Measurements from ENCODE around the gene TRA2A. TPM values are rescaled to one million over a fixed set of nuclear protein-coding genes. Genes with fewer than 3 reads are reported as not detected.
A peak's percentile ranks its signal among the peaks of the same experiment; 100 is the strongest.
"Not testable (repeated sequence)": the region's sequence is repeated elsewhere in the genome, so short reads cannot be mapped to it uniquely, and the experiment has no call there.

The TRA2A gene
- total RNA-seq, 2 experiments from 2014 or later, result 108 to 113 TPM

DNA sequence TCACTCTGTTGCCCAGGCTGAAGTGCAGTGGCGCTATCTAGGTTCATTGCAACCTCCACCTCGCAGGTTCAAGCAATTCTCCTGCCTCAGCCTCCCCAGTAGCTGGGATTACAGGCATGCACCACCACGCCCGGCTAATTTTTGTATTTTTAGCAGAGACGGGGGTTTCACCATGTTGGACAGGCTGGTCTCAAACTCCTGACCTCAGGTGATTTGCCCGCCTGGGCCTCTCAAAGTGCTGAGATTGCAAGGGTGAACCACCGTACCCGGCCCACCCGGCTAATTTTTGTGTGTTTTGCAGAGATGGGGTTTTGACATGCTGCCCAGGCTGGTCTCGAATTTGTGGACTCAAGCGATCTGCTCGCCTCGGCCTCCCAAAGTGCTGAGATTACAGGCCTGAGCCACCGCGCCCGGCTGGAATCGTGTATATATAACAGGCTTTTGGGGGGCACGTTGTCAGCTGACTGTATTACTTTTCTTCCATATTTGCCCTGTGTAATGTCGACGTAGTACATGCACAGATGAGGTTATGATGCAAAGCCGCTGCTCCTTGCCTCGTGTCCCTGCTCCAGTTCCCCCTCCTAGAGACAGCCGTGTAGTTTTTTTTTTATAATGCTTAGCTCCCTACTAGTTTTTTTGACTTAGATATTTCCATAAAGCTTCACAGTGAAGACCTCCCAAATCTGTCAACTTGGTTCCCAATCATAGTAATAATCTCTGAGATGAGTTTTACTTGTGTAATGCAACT lies 883 bp upstream of the TRA2A start:
- no peak for ATAC-seq
- peaks cover 33% of the 10 kb centered on the region for H3K36me3 Mint-ChIP-seq (ENCODE audit: low read depth)
- peak overlapping the region; percentile 100 for H3K27ac Mint-ChIP-seq
- H3K4me1 Mint-ChIP-seq (ENCODE audit: low read depth), result peaks cover 36% of the 10 kb centered on the region
- POLR2A ChIA-PET, result interaction anchor here (0.8 kb wide), 1 partner anchor 8 kb away, joined by 3 read pairs; no protein-coding TSS in a partner anchor
- peak overlapping the region; percentile 100 for H3K4me3 Mint-ChIP-seq
- CTCF ChIA-PET, result interaction anchor here (1.0 to 1.3 kb wide), 2 partner anchors 12 to 14 kb away, joined by 6 to 12 read pairs; no protein-coding TSS in a partner anchor
- H3K27me3 Mint-ChIP-seq (ENCODE audit: low read depth), result no peaks in the 10 kb centered on the region
- no peaks in the 10 kb centered on the region for H3K9me3 Mint-ChIP-seq (ENCODE audit: insufficient read depth)
- DNase-seq, result no peak

DNA sequence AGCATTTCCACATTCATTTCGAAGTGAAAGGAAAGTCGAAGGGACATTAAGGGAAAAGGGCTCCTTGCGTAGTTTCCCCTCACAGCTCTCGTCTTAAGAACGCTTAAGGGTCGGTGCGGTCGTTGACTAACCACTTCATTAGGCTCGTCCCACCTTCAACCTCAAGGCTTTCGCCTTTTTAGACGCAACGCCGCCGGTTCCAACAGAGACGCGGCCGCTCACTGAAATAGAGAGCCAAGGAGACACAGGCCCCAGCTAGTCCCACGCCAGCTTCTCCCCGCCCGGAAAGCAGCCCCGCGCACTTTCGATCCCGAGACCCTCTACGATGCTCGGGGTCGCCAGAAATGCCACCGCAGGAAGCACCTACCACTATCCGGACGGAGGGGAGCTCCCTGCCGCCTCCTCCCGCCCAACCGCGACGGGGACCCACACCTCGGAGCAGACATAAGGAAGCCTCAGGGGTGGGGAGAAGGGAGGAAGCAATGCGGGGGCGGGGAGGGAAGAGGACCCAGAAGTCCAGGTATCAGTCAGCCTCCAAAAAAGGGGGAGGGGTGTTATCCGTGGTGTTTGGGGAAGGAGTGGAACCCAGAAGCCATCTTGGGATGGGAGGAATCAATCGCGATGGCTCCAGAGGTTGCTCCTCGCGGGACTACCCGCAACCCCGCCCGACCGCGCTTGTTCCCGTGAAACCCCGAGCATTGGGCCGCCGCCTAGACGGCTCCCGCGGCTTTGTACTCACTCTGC lies 559 bp downstream of the TRA2A start:
- ATAC-seq (peak; percentile 59), DNase-seq (peak; percentile 61)
- H3K27me3 Mint-ChIP-seq (ENCODE audit: low read depth), result no peaks in the 10 kb centered on the region
- H3K36me3 Mint-ChIP-seq (ENCODE audit: low read depth), result peaks cover 38% of the 10 kb centered on the region
- CTCF ChIA-PET, result interaction anchor here (0.7 to 1.7 kb wide), 5 partner anchors 9 to 258 kb away, joined by 3 to 12 read pairs (median 4); no protein-coding TSS in a partner anchor
- H3K27ac Mint-ChIP-seq, result peak overlapping the region; percentile 100
- POLR2A ChIA-PET, result interaction anchor here (0.7 to 1.6 kb wide), 13 partner anchors 9 to 1041 kb away, joined by 3 to 29 read pairs (median 3); no protein-coding TSS in a partner anchor
- H3K9me3 Mint-ChIP-seq (ENCODE audit: insufficient read depth), result no peaks in the 10 kb centered on the region
- H3K4me1 Mint-ChIP-seq (ENCODE audit: low read depth), result peaks cover 49% of the 10 kb centered on the region
- peak overlapping the region; percentile 100 for H3K4me3 Mint-ChIP-seq

DNA sequence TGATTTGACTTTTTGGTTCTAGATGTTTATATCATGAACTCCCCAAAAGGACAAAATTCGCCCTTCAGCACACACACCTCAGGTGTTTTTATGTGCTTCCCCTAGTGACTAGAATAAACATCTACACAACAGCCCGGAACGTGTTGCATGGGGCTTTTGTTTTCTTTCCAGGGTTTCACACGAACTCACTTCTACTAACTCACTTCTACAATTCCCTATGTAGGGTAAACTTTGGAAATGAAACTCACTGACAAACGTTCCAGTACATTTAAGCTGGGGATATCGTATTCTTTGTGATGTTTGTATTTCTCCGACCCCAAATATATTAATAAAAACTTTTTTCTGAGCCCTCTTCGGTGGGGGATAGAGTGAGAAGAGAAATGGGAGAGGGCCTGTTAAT lies 1.4 kb downstream of the TRA2A start:
- Mint-ChIP-seq H3K4me1 (ENCODE audit: low read depth) (peaks cover 54% of the 10 kb centered on the region), H3K9me3 (ENCODE audit: insufficient read depth) (no peaks in the 10 kb centered on the region), H3K27ac (peak overlapping the region; percentile 100), H3K4me3 (peak overlapping the region; percentile 100), H3K27me3 (ENCODE audit: low read depth) (no peaks in the 10 kb centered on the region), H3K36me3 (ENCODE audit: low read depth) (peaks cover 38% of the 10 kb centered on the region)
- DNase-seq, result peak; percentile 61
- CTCF ChIA-PET, result interaction anchor here (0.7 to 1.7 kb wide), 5 partner anchors 10 to 257 kb away, joined by 3 to 12 read pairs (median 4); no protein-coding TSS in a partner anchor
- ATAC-seq, result peak; percentile 37
- POLR2A ChIA-PET, result interaction anchor here (0.7 to 1.6 kb wide), 8 partner anchors 10 to 1042 kb away, joined by 3 to 29 read pairs (median 4); no protein-coding TSS in a partner anchor

DNA sequence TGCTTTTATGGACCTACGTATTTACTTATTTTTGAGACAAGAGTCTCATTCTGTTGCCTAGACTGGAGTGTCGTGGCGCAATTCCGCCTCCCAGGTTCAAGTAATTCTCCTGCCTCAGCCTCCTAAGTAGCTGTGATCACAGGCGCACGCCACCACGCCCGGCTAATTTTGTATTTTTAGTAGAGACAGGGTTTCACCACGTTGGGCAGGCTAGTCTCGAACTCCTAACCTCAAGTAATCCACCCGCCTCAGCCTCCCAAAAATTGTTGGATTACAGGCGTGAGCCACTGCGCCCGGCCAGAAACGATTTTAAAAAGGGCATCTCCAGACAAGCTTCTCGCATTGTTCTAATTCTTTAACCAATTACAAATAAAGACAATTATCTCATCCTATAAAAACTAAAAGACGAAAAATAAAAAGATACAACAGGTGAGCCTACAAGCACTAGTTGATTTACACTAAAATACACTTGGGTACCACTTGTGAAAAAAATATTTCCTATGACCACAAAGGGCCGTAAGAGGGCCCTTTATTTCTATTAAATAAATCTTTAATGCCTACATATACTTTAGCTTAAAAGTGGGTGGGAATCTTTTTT lies 2.4 kb downstream of the TRA2A start:
- no peaks in the 10 kb centered on the region for H3K27me3 Mint-ChIP-seq (ENCODE audit: low read depth)
- DNase-seq (no peak), ATAC-seq (no peak)
- H3K4me1 Mint-ChIP-seq (ENCODE audit: low read depth), result peaks cover 63% of the 10 kb centered on the region
- ChIA-PET POLR2A (interaction anchor here (0.7 to 1.2 kb wide), 4 partner anchors 10 to 171 kb away, joined by 3 read pairs; no protein-coding TSS in a partner anchor), CTCF (interaction anchor here (0.8 to 2.8 kb wide), 7 partner anchors 9 to 256 kb away, joined by 3 to 12 read pairs (median 5); no protein-coding TSS in a partner anchor)
- H3K36me3 Mint-ChIP-seq (ENCODE audit: low read depth), result peaks cover 42% of the 10 kb centered on the region
- peak overlapping the region; percentile 100 for H3K4me3 Mint-ChIP-seq
- H3K9me3 Mint-ChIP-seq (ENCODE audit: insufficient read depth), result no peaks in the 10 kb centered on the region
- no peak overlapping the region for H3K27ac Mint-ChIP-seq

DNA sequence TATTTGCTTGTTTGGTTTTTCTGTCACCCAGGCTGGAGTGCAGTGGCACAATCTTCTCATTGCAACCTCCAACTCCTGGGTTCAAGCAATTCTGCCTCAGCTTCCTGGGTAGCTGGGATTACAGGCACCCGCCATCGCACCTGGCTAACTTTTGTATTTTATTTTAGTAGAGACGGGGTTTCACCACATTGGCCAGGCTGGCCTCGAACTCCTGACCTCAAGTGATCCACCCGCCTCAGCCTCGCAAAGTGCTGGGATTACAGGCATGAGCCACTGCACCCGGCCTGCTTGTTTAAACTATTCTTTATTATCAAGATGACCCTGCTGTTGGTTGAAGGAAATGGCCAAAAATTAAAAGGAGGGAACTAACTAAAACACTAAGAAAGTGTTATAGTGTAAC lies 6.2 kb downstream of the TRA2A start:
- not testable (repeated sequence) for H3K27ac Mint-ChIP-seq; DNase-seq; H3K4me3 Mint-ChIP-seq; H3K9me3 Mint-ChIP-seq (ENCODE audit: insufficient read depth); ATAC-seq; H3K27me3 Mint-ChIP-seq (ENCODE audit: low read depth)
- Mint-ChIP-seq H3K36me3 (ENCODE audit: low read depth) (peaks cover 52% of the 10 kb centered on the region), H3K4me1 (ENCODE audit: low read depth) (peaks cover 69% of the 10 kb centered on the region)
- POLR2A ChIA-PET, result interaction anchor here (0.6 kb wide), 1 partner anchor 508 kb away, joined by 3 read pairs; no protein-coding TSS in a partner anchor
- CTCF ChIA-PET, result interaction anchor here (0.7 to 3.6 kb wide), 4 partner anchors 14 to 252 kb away, joined by 5 to 22 read pairs (median 14); no protein-coding TSS in a partner anchor

DNA sequence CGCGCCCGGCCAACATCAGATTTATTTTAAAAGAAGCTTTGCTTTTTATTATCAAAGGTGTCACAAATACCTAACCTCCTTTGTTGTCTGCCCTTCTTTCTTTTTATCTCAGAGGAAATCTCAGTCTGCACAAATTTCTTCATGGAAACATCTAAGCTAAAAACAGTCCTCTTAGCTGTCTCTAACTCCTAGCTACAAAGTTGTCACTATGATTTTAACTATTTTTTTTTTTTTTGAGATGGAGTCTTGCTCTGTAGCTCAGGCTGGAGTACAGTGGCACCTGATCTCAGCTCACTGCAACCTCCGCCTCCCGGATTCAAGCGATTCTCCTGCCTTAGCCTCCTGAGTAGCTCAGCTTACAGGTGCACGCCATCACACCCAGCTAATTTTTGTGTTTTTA lies 7.3 kb downstream of the TRA2A start:
- Mint-ChIP-seq H3K4me1 (ENCODE audit: low read depth) (peaks cover 60% of the 10 kb centered on the region), H3K27me3 (ENCODE audit: low read depth) (no peaks in the 10 kb centered on the region), H3K27ac (no peak overlapping the region), H3K36me3 (ENCODE audit: low read depth) (peaks cover 49% of the 10 kb centered on the region), H3K4me3 (no peak overlapping the region), H3K9me3 (ENCODE audit: insufficient read depth) (no peaks in the 10 kb centered on the region)
- peak; percentile 9 for ATAC-seq
- ChIA-PET POLR2A (interaction anchor here (0.6 to 1.0 kb wide), 3 partner anchors 178 to 251 kb away, joined by 3 read pairs; no protein-coding TSS in a partner anchor), CTCF (interaction anchor here (1.0 to 3.6 kb wide), 5 partner anchors 15 to 251 kb away, joined by 3 to 22 read pairs (median 10); no protein-coding TSS in a partner anchor)
- no peak for DNase-seq

DNA sequence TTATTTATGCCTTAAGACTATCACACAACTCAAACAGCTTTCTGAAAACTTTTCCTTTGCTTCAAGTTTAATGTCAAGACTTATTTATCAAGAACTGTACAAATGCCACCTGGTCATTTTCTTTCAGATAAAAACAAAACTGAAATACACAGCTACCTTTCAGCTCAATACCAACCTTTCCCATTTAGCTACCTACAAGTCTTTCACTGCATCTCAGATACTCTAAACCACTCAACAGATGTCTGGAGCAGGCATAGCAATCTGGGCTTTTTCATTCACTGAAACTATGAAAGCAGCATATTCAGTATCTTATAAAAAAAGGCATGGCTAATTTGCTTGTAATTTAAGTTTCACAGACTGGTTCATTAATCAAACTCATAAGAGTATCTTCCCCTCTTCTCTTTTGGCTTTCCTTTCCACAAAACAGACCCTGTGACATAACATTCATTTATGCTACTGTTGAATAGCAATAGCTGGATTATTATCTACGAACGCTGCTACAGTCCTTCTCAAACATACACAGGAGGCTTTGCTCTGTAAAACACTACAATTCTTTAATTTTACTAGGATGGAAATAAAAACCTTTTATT lies 8.2 kb downstream of the TRA2A start:
- Mint-ChIP-seq H3K36me3 (ENCODE audit: low read depth) (peaks cover 48% of the 10 kb centered on the region), H3K4me3 (no peak overlapping the region), H3K9me3 (ENCODE audit: insufficient read depth) (no peaks in the 10 kb centered on the region), H3K4me1 (ENCODE audit: low read depth) (peaks cover 51% of the 10 kb centered on the region), H3K27ac (no peak overlapping the region), H3K27me3 (ENCODE audit: low read depth) (no peaks in the 10 kb centered on the region)
- ATAC-seq (no peak), DNase-seq (no peak)
- ChIA-PET CTCF (interaction anchor here (0.7 to 3.6 kb wide), 8 partner anchors 16 to 250 kb away, joined by 3 to 22 read pairs (median 6); no protein-coding TSS in a partner anchor), POLR2A (interaction anchor here (0.9 to 1.0 kb wide), 2 partner anchors 16 to 33 kb away, joined by 4 to 5 read pairs; no protein-coding TSS in a partner anchor)

DNA sequence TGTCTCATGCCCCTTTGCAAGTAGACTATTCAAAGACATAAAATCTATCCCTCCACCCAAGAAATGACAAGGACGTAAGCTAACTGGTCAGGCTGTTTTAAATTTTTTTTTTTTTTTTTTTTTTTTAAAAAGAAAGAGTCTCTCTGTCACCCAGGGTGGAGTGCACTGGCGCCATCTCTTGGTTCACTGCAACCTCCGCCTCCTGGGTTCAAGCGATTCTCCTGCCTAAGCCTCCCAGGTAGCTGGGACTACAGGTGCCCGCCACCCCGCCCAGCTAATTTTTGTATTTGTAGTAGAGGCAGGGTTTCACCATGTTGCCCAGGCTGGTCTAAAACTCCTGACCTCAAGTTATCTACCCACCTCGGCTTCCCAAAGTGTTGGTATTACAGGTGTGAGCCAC lies 11.2 kb downstream of the TRA2A start:
- ATAC-seq, result no peak
- Mint-ChIP-seq H3K4me1 (ENCODE audit: low read depth) (peaks cover 34% of the 10 kb centered on the region), H3K9me3 (ENCODE audit: insufficient read depth) (no peaks in the 10 kb centered on the region), H3K36me3 (ENCODE audit: low read depth) (peaks cover 63% of the 10 kb centered on the region), H3K27me3 (ENCODE audit: low read depth) (no peaks in the 10 kb centered on the region), H3K27ac (no peak overlapping the region), H3K4me3 (no peak overlapping the region)
- POLR2A ChIA-PET, result interaction anchor here (1.2 kb wide), 1 partner anchor 10 kb away, joined by 3 read pairs; no protein-coding TSS in a partner anchor
- no peak for DNase-seq
- CTCF ChIA-PET, result interaction anchor here (1.2 to 2.1 kb wide), 4 partner anchors 8 to 163 kb away, joined by 3 to 8 read pairs (median 8); no protein-coding TSS in a partner anchor

DNA sequence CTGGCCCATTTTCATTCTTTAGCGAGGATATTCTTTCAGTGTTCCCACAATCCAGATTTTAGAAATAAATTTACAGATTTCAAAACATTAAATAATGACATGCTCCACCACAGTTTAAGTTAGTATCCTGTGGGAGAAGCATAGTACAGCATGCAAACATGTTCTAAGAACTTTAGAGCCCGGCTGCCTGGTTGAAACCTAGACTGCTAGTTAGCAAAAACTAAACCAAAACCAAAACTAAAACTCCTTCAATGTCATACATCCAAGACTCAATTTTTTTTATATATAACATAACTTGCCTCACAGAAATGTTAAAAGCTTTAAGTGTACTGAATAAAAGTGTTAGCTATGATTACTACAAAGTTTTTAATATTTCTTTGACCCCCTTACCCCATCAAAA lies 17.0 kb downstream of the TRA2A start:
- peaks cover 74% of the 10 kb centered on the region for H3K36me3 Mint-ChIP-seq (ENCODE audit: low read depth)
- H3K4me3 Mint-ChIP-seq, result no peak overlapping the region
- H3K27ac Mint-ChIP-seq, result peak overlapping the region; percentile 71
- no peaks in the 10 kb centered on the region for H3K27me3 Mint-ChIP-seq (ENCODE audit: low read depth)
- no peaks in the 10 kb centered on the region for H3K9me3 Mint-ChIP-seq (ENCODE audit: insufficient read depth)
- no peak for DNase-seq
- CTCF ChIA-PET, result interaction anchor here (0.6 to 1.6 kb wide), 2 partner anchors 9 to 32 kb away, joined by 3 to 6 read pairs; no protein-coding TSS in a partner anchor
- POLR2A ChIA-PET, result interaction anchor here (1.5 kb wide), 1 partner anchor 16 kb away, joined by 8 read pairs; no protein-coding TSS in a partner anchor
- peaks cover 16% of the 10 kb centered on the region for H3K4me1 Mint-ChIP-seq (ENCODE audit: low read depth)
- ATAC-seq, result peak; percentile 54

DNA sequence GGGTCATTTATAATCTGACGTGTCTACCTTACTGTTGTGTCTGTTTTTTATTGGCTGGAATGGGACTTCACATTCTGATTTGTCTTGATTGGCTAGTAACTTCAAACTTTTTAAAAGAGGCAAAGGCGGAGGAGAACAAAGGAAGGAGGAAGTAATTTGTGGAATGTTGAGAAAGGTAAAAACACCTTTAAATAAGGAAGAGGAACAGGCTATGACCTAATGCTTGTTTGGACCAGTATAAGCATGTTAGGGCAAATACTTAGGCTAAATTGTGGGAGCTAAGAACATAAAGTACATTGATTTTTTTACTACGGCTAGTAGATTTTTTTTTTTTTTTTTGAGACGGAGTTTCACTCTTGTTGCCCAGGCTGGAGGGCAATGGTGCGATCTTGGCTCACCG lies 18.0 kb downstream of the TRA2A start:
- Mint-ChIP-seq H3K36me3 (ENCODE audit: low read depth) (peaks cover 73% of the 10 kb centered on the region), H3K4me1 (ENCODE audit: low read depth) (peaks cover 16% of the 10 kb centered on the region)
- not testable (repeated sequence) for H3K27ac Mint-ChIP-seq; ATAC-seq; H3K4me3 Mint-ChIP-seq; DNase-seq; H3K9me3 Mint-ChIP-seq (ENCODE audit: insufficient read depth); H3K27me3 Mint-ChIP-seq (ENCODE audit: low read depth)
- CTCF ChIA-PET, result interaction anchor here (1.6 kb wide), 1 partner anchor 33 kb away, joined by 6 read pairs; no protein-coding TSS in a partner anchor
- POLR2A ChIA-PET, result interaction anchor here (1.5 kb wide), 1 partner anchor 17 kb away, joined by 8 read pairs; no protein-coding TSS in a partner anchor
